ENCODE measurements around the gene CFAP70.

DNA sequence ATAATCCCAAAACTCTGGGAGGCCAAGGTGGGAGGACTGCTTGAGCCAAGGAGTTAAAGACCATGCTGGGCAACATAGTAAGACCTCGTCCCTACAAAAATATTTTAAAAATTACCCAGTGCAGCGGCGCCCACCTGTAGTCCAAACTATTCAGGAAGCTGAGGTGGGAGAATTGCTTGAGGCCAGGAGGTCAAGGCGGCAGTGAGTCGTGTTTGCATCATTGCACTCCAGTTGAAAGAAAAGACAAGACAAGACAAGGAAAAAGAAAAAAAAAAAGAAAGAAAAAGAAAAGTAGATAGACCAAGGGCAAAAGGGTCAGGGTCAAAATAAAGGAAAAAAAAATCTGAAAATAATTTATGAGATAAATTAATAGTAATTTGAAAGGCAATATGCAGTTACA, 49.4 kb upstream of the CFAP70 start:
- TF ChIP-seq EZH2 (IDR thresholded peaks at IDR 0.05; ENCODE audit: borderline replicate concordance, low read depth, low read length, poor library complexity, severe bottlenecking): no peak
- TF ChIP-seq, protein P1, sequence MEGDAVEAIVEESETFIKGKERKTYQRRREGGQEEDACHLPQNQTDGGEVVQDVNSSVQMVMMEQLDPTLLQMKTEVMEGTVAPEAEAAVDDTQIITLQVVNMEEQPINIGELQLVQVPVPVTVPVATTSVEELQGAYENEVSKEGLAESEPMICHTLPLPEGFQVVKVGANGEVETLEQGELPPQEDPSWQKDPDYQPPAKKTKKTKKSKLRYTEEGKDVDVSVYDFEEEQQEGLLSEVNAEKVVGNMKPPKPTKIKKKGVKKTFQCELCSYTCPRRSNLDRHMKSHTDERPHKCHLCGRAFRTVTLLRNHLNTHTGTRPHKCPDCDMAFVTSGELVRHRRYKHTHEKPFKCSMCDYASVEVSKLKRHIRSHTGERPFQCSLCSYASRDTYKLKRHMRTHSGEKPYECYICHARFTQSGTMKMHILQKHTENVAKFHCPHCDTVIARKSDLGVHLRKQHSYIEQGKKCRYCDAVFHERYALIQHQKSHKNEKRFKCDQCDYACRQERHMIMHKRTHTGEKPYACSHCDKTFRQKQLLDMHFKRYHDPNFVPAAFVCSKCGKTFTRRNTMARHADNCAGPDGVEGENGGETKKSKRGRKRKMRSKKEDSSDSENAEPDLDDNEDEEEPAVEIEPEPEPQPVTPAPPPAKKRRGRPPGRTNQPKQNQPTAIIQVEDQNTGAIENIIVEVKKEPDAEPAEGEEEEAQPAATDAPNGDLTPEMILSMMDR (conservative IDR thresholded peaks at IDR 0.05; ENCODE audit: low read depth, low read length): no peak
